Prostate gland (tissue), 2 donors: ENCODE results near the gene MICALL2.

Source experiments
- POLR2A ChIP-seq: fragments of 450-650 bp; IDR thresholded peaks from one replicate; pipeline ENCODE4 v1.6.1; 2016; ENCODE audit warnings: antibody characterized with exemption, mild to moderate bottlenecking
- TF ChIP-seq, protein P1 (sequence below), 4 experiments: fragments of 200-600 bp in 2 of 4; fragments of 450-650 bp in 2 of 4; sonication (generic) in 2 of 4; IDR thresholded peaks; 1 replicate in 3 of 4; 2 replicates in 1 of 4; pipeline ENCODE4 v1.5.1; 2016 to 2019; ENCODE audit warnings: antibody characterized with exemption in 4 of 4, mild to moderate bottlenecking in 2 of 4, moderate library complexity in 2 of 4

DNA sequence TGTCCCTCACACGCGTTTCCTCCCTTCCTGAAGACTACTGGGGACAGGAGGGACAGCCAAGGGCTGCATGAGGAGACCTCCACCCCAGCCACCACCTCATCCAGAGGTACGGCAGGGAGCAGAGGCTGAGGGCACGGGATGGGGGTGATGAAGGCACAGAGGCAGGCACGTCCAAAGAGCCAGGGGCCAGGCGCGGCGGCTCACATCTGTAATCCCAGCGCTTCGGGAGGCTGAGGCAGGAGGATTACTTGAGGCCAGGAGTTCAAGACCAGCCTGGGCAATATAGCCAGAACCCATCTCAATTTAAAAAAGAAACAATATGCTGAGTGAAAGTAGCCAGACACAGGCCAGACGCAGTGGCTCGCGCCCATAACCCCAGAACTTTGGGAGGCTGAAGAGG is 3.3 kb downstream of the MICALL2 start:
- TF ChIP-seq, protein P1, sequence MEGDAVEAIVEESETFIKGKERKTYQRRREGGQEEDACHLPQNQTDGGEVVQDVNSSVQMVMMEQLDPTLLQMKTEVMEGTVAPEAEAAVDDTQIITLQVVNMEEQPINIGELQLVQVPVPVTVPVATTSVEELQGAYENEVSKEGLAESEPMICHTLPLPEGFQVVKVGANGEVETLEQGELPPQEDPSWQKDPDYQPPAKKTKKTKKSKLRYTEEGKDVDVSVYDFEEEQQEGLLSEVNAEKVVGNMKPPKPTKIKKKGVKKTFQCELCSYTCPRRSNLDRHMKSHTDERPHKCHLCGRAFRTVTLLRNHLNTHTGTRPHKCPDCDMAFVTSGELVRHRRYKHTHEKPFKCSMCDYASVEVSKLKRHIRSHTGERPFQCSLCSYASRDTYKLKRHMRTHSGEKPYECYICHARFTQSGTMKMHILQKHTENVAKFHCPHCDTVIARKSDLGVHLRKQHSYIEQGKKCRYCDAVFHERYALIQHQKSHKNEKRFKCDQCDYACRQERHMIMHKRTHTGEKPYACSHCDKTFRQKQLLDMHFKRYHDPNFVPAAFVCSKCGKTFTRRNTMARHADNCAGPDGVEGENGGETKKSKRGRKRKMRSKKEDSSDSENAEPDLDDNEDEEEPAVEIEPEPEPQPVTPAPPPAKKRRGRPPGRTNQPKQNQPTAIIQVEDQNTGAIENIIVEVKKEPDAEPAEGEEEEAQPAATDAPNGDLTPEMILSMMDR (IDR thresholded peaks at IDR 0.05) = no peak
- no peak for TF ChIP-seq POLR2A
